ENCODE results near the gene PDSS2.

Gene PDSS2

GRCh38 chr6:107495196-107495643 is 35.9 kb upstream of the PDSS2 start:
- H3K4me3 ChIP-seq (ENCODE audit: low read depth, low read length) = no peak overlapping the region
- no peak for TF ChIP-seq CTCF (IDR thresholded peaks at IDR 0.05; ENCODE audit: low read depth, low read length)
- in situ Hi-C loops (cut with HindIII; ENCODE audit: low sequenced_read_pairs) = no loop called here
- peak; percentile 50 for DNase-seq (ENCODE audit: low read depth, low spot score)

- in situ Hi-C loops (cut with HindIII; ENCODE audit: low sequenced_read_pairs) = no loop called here
- DNase-seq (ENCODE audit: low read depth, low spot score) = peak; percentile 37
- no peak overlapping the region for H3K4me3 ChIP-seq (ENCODE audit: low read depth, low read length)
- no peak for TF ChIP-seq CTCF (IDR thresholded peaks at IDR 0.05; ENCODE audit: low read depth, low read length)
Observed at GRCh38 chr6:107493158-107494057, 34.0 kb upstream of the PDSS2 start.

GRCh38 chr6:107491760-107492660 is 32.6 kb upstream of the PDSS2 start:
- peak overlapping the region; percentile 63 for H3K4me3 ChIP-seq (ENCODE audit: low read depth, low read length)
- in situ Hi-C loops (cut with HindIII; ENCODE audit: low sequenced_read_pairs) = no loop called here
- no peak for TF ChIP-seq CTCF (IDR thresholded peaks at IDR 0.05; ENCODE audit: low read depth, low read length)
- peak; percentile 71 for DNase-seq (ENCODE audit: low read depth, low spot score)

- peak; percentile 24 for DNase-seq (ENCODE audit: low read depth, low spot score)
Observed at GRCh38 chr6:107491138-107491609, 31.8 kb upstream of the PDSS2 start.

GRCh38 chr6:107490566-107491137 is 31.3 kb upstream of the PDSS2 start:
- no peak for DNase-seq (ENCODE audit: low read depth, low spot score)
- no peak for TF ChIP-seq CTCF (IDR thresholded peaks at IDR 0.05; ENCODE audit: low read depth, low read length)
- peak overlapping the region; percentile 63 for H3K4me3 ChIP-seq (ENCODE audit: low read depth, low read length)
- in situ Hi-C loops (cut with HindIII; ENCODE audit: low sequenced_read_pairs) = no loop called here

More at GRCh38 chr6:107491138-107491609, 31.8 kb upstream of the PDSS2 start:
- TF ChIP-seq CTCF (IDR thresholded peaks at IDR 0.05; ENCODE audit: low read depth, low read length) = no peak
- in situ Hi-C loops (cut with HindIII; ENCODE audit: low sequenced_read_pairs) = no loop called here
- peak overlapping the region; percentile 63 for H3K4me3 ChIP-seq (ENCODE audit: low read depth, low read length)

Data from astrocyte of the spinal cord (primary cell).